A673 (cell line): ENCODE measurements around the gene OR51V1. TPM values are rescaled to one million over a fixed set of nuclear protein-coding genes. Genes with fewer than 3 reads are reported as not detected.

ENCODE experiments used
- BruUV-seq: library from RNA; stranded (reverse); fragments of 400-500 nt; replicated peaks from 2 replicates; lab custom pipeline; 2021; lab: Mats Ljungman, UMichigan
- CTCF ChIA-PET: fragments of 300-600 bp; sonication (Branson Sonifier 250); formaldehyde crosslinking; loops from one replicate; lab custom pipeline; 2022; ENCODE audit warnings: antibody characterized with exemption; lab: Charles Lee
- POLR2A ChIA-PET: fragments of 300-600 bp; sonication (Branson Sonifier 250); formaldehyde crosslinking; loops from one replicate; lab custom pipeline; 2022; ENCODE audit warnings: antibody characterized with exemption; ENCODE audit not compliant: low non-redundant PET; lab: Charles Lee
- DNase-seq: peaks from one replicate; pipeline ENCODE4 v3.0.0-alpha.2; 2015; ENCODE audit warnings: low spot score
- H3K27ac ChIP-seq: fragments of 200-600 bp; sonication (generic); 2 replicates; pipeline ENCODE4 v1.5.1; 2016; ENCODE audit warnings: mixed run types, low read depth, mild to moderate bottlenecking, mixed read lengths, antibody characterized with exemption, low read length; ENCODE audit not compliant: poor library complexity, severe bottlenecking
- H3K27me3 ChIP-seq: fragments of 200-600 bp; sonication (generic); replicated peaks from 2 replicates; pipeline ENCODE4 v1.6.1; 2017; ENCODE audit warnings: mixed run types, low read depth, mild to moderate bottlenecking, mixed read lengths, antibody characterized with exemption, low read length; ENCODE audit not compliant: insufficient read depth, poor library complexity
- H3K36me3 ChIP-seq: fragments of 200-600 bp; sonication (generic); 2 replicates; pipeline ENCODE4 v1.6.1; 2016; ENCODE audit warnings: mixed run types, mild to moderate bottlenecking, mixed read lengths, antibody characterized with exemption, low read length; ENCODE audit not compliant: insufficient read depth, poor library complexity, severe bottlenecking
- H3K4me1 ChIP-seq: fragments of 200-600 bp; sonication (generic); 2 replicates; pipeline ENCODE4 v1.6.1; 2017; ENCODE audit warnings: mixed run types, mild to moderate bottlenecking, mixed read lengths, antibody characterized with exemption, low read length; ENCODE audit not compliant: insufficient read depth, poor library complexity, severe bottlenecking
- H3K4me3 ChIP-seq: fragments of 200-600 bp; sonication (generic); 2 replicates; pipeline ENCODE4 v1.5.1; 2016; ENCODE audit warnings: low read depth, mixed run types, mild to moderate bottlenecking, mixed read lengths, low read length; ENCODE audit not compliant: poor library complexity, severe bottlenecking
- H3K9me3 ChIP-seq: fragments of 200-600 bp; sonication (generic); 2 replicates; pipeline ENCODE4 v1.6.1; 2016; ENCODE audit warnings: mixed run types, low read depth, mild to moderate bottlenecking, mixed read lengths, antibody characterized with exemption, low read length; ENCODE audit not compliant: poor library complexity, severe bottlenecking
- EZH2 ChIP-seq: fragments of 200-600 bp; sonication (generic); IDR thresholded peaks from 2 replicates; pipeline ENCODE4 v1.6.1; 2017; ENCODE audit warnings: borderline replicate concordance, low read depth, mild to moderate bottlenecking, mixed read lengths, antibody characterized with exemption, low read length; ENCODE audit not compliant: poor library complexity, severe bottlenecking
- intact Hi-C: fragments of 100-400 bp; cut with micrococcal nuclease; formaldehyde crosslinking; loops from one replicate; pipeline ENCODE4 v1.10.0; 2022; ENCODE audit not compliant: unreplicated experiment
- total RNA-seq: library from RNA; stranded (reverse); gene quantifications from 2 replicates; pipeline ENCODE4 v1.2.3, GENCODE V29; 2021
- TF ChIP-seq, protein P1 (sequence below): fragments of 300-800, 200-600 bp; sonication (generic); conservative IDR thresholded peaks from 2 replicates; pipeline ENCODE4 v1.5.1; 2017; ENCODE audit warnings: low read depth, mild to moderate bottlenecking, antibody characterized with exemption, low read length, moderate library complexity, mixed read lengths

Gene OR51V1
- total RNA-seq, 1 experiment from 2014 or later = not detected

DNA sequence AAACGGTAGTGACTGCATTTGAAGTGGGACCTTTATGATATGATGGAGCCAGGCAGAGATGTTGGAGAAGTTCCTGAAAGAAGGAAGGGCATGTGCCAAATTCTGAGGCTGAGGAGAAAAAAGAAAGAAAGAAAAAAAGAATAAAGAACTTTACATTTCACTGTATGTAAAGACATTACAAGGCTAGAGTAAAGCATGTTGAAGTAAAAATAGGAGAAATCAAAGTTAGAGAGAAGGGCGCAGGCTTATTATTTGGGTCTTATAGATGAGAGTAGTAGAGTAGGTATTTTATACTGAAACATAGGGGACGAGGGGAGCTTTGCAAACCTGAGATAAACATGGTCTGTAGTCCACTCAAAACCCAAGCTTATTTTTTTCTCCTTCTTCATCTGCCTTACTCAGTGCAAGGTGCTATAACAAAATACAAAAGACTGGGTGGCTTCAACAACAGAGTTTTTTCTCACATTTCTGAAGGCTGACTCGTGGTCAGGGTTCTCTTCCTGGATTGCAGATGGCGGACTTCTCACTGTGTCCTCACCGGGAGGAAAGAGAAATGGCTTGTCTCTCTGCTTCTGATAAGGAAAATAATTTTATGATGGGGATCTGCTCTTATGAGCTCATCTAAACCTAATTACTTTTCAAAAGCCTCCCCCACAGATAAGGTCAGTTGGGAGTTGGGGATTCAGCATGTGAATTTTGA is 46.4 kb upstream of the OR51V1 start:
- POLR2A ChIA-PET = no interaction called here
- Histone ChIP-seq H3K9me3 (no peaks in the 10 kb centered on the region), H3K4me3 (no peak overlapping the region), H3K27ac (no peak overlapping the region), H3K36me3 (no peaks in the 10 kb centered on the region), H3K4me1 (no peaks in the 10 kb centered on the region), H3K27me3 (no peaks in the 10 kb centered on the region)
- DNase-seq = no peak
- CTCF ChIA-PET = no interaction called here
- no TSS peak for BruUV-seq
- TF ChIP-seq EZH2 = no peak
- TF ChIP-seq, protein P1, sequence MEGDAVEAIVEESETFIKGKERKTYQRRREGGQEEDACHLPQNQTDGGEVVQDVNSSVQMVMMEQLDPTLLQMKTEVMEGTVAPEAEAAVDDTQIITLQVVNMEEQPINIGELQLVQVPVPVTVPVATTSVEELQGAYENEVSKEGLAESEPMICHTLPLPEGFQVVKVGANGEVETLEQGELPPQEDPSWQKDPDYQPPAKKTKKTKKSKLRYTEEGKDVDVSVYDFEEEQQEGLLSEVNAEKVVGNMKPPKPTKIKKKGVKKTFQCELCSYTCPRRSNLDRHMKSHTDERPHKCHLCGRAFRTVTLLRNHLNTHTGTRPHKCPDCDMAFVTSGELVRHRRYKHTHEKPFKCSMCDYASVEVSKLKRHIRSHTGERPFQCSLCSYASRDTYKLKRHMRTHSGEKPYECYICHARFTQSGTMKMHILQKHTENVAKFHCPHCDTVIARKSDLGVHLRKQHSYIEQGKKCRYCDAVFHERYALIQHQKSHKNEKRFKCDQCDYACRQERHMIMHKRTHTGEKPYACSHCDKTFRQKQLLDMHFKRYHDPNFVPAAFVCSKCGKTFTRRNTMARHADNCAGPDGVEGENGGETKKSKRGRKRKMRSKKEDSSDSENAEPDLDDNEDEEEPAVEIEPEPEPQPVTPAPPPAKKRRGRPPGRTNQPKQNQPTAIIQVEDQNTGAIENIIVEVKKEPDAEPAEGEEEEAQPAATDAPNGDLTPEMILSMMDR = no peak
- intact Hi-C loops = no loop called here

DNA sequence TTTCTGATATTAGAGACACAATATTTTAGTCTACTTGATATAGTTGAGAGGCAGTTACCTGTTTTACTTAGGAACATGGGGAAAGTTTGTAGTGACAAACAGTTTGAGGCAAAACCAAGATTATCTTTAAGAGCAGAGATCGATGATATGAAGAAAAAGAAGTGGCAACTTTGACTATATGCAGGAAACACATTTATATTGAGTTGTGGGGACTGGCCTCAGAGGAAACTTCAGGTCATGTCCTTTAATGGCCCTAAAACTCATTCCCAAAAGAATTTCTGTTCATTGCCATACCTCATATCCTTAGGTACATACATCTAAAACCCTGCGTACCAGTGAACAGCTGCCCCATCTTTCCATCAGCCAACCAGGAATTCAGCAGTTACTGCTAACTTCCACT is 44.7 kb upstream of the OR51V1 start:
- Histone ChIP-seq H3K4me1 (no peaks in the 10 kb centered on the region), H3K27me3 (no peaks in the 10 kb centered on the region), H3K9me3 (no peaks in the 10 kb centered on the region), H3K27ac (no peak overlapping the region), H3K4me3 (no peak overlapping the region), H3K36me3 (no peaks in the 10 kb centered on the region)
- POLR2A ChIA-PET = no interaction called here
- intact Hi-C loops = no loop called here
- CTCF ChIA-PET = no interaction called here
- no peak for DNase-seq
- no peak for TF ChIP-seq EZH2
- TF ChIP-seq, protein P1 = no peak
- BruUV-seq = no TSS peak

DNA sequence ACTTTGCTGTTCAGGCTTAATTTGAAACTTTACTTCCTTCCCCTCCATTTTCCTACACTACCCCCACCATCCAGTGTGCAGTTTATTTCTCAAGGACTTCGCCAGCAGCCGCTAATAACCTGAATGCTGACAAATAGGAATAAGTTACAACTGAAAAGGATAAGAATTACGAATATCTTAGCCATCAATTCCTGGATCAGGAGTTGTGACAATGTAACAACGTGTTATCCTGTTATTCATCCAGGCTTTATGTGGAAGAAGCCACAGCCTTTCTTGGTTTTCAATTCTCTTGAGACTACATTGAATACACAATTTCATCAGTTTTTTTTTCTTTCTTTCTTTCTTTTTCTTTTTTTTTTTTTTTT is 43.3 kb upstream of the OR51V1 start:
- H3K36me3 ChIP-seq = no peaks in the 10 kb centered on the region
- no peak for DNase-seq
- H3K4me3 ChIP-seq = no peak overlapping the region
- no TSS peak for BruUV-seq
- TF ChIP-seq, protein P1 = no peak
- no peak for TF ChIP-seq EZH2
- no peaks in the 10 kb centered on the region for H3K27me3 ChIP-seq
- no peaks in the 10 kb centered on the region for H3K9me3 ChIP-seq
- H3K27ac ChIP-seq = no peak overlapping the region
- intact Hi-C loops = no loop called here
- no peaks in the 10 kb centered on the region for H3K4me1 ChIP-seq
- ChIA-PET POLR2A (no interaction called here), CTCF (no interaction called here)
